ENCODE measurements around the gene TAF6. TPM values are rescaled to one million over a fixed set of nuclear protein-coding genes. Genes with fewer than 3 reads are reported as not detected.

The TAF6 gene
- total and polyA plus RNA-seq, 2 of the 4 experiments (the other 2 are of a cell fraction), result 11.3 to 55.3 TPM

- no peak overlapping the region for H3K18ac ChIP-seq (ENCODE audit: low read depth, low read length)
- 100% methylated on average over 2 of the region's 7 CpGs; no CpG with 5 or more reads in 1 of the 2 experiments for WGBS, 2 experiments (ENCODE audit: extremely low coverage in 2 of 2, insufficient read length in 1 of 2)
- dilution Hi-C loops (cut with HindIII; ENCODE audit: low sequenced_read_pairs, unreplicated experiment) (no loop called here), intact Hi-C loops (cut with micrococcal nuclease) (no loop called here), in situ Hi-C loops (cut with MboI; ENCODE audit: low sequenced_read_pairs) (no loop called here)
- no peak for ATAC-seq (ENCODE audit: low read depth)
- TF ChIP-seq BHLHE40 (IDR thresholded peaks at IDR 0.05; ENCODE audit: low read depth, low read length), result no peak
- no peak for TF ChIP-seq SMC3 (IDR thresholded peaks at IDR 0.05; ENCODE audit: low read depth, low read length)
- TF ChIP-seq MAZ (IDR thresholded peaks at IDR 0.05; ENCODE audit: borderline replicate concordance, low read depth, low read length), result no peak
- TF ChIP-seq CTCF (conservative IDR thresholded peaks at IDR 0.05; ENCODE audit: low read depth, low read length), result no peak
- TF ChIP-seq MXI1 (IDR thresholded peaks at IDR 0.05; ENCODE audit: borderline replicate concordance, low read depth, low read length), result no peak
- TF ChIP-seq USF2 (IDR thresholded peaks at IDR 0.05; ENCODE audit: low read depth, low read length), result no peak
- TF ChIP-seq CEBPB (IDR thresholded peaks at IDR 0.05; ENCODE audit: low read depth, low read length), result no peak
- no peak for TF ChIP-seq MAFK (IDR thresholded peaks at IDR 0.05; ENCODE audit: low read depth, low read length)
- no peak for TF ChIP-seq CHD1 (IDR thresholded peaks at IDR 0.05; ENCODE audit: low read depth, low read length)
- TF ChIP-seq ELK1 (IDR thresholded peaks at IDR 0.05; ENCODE audit: borderline replicate concordance, low read depth, low read length), result no peak
- no peak for TF ChIP-seq NFE2L2 (IDR thresholded peaks at IDR 0.05; ENCODE audit: low read depth, low read length)
- no peak for TF ChIP-seq FOS (IDR thresholded peaks at IDR 0.05; ENCODE audit: low read depth, low read length)
- no peak for TF ChIP-seq RCOR1 (IDR thresholded peaks at IDR 0.05; ENCODE audit: insufficient replicate concordance, low read length)
- no peak for TF ChIP-seq POLR2A (IDR thresholded peaks at IDR 0.05; ENCODE audit: low read depth, low read length)
- no peak for TF ChIP-seq RFX5 (IDR thresholded peaks at IDR 0.05; ENCODE audit: low read depth, low read length)
- no peak for TF ChIP-seq RAD21 (IDR thresholded peaks at IDR 0.05; ENCODE audit: low read length)
- no peak overlapping the region for H3K4me3 ChIP-seq (ENCODE audit: insufficient read depth, low read depth, low read length)
- H3K4me2 ChIP-seq (ENCODE audit: low read depth, low read length), result no peak overlapping the region
- no peaks in the 10 kb centered on the region for H3K4me1 ChIP-seq (ENCODE audit: control insufficient read depth, insufficient read depth, low read length)
- ChIA-PET POLR2A (ENCODE audit: unreplicated experiment) (interaction anchor here (0.6 kb wide), 1 partner anchor 21 kb away, joined by 8 read pairs; no protein-coding TSS in a partner anchor), CTCF (interaction anchor here (0.5 kb wide), 1 partner anchor 20 kb away, joined by 3 read pairs; no protein-coding TSS in a partner anchor)
- H2BK20ac ChIP-seq (ENCODE audit: low read depth, low read length), result no peak overlapping the region
- H3K27ac ChIP-seq (ENCODE audit: insufficient read depth, low read length), result no peak overlapping the region
- H3K4ac ChIP-seq (ENCODE audit: low read depth, low read length), result no peak overlapping the region
- no peak overlapping the region for H2BK5ac ChIP-seq (ENCODE audit: low read depth, low read length, poor library complexity, severe bottlenecking)
- H3K27me3 ChIP-seq (ENCODE audit: control insufficient read depth, insufficient read depth, low read length), result no peaks in the 10 kb centered on the region
- H2BK120ac ChIP-seq (ENCODE audit: low read depth, low read length), result no peak overlapping the region
- H3K14ac ChIP-seq (replicated peaks; ENCODE audit: low read depth, low read length), result no peak overlapping the region
- no peak overlapping the region for H4K5ac ChIP-seq (ENCODE audit: low read depth, low read length)
- no TSS peak for BruUV-seq (replicated peaks)
- no peak overlapping the region for H2AK5ac ChIP-seq (ENCODE audit: low read depth, low read length)
- H3K9me1 ChIP-seq (ENCODE audit: insufficient read depth, low read length), result no peaks in the 10 kb centered on the region
- DNase-seq, result no peak
- no peak overlapping the region for H2AK9ac ChIP-seq (replicated peaks; ENCODE audit: low read depth, low read length, poor library complexity)
- H3K36me3 ChIP-seq (ENCODE audit: control insufficient read depth, insufficient read depth, low read length), result peaks cover 63% of the 10 kb centered on the region
- no peak overlapping the region for H4K91ac ChIP-seq (ENCODE audit: insufficient read depth, low read depth, low read length)
- no peaks in the 10 kb centered on the region; the same call in 1 of the 2 replicates for H4K20me1 ChIP-seq (ENCODE audit: insufficient read depth, low read length)
- H3K23ac ChIP-seq (ENCODE audit: low read depth, low read length), result no peak overlapping the region
- H3K79me1 ChIP-seq (ENCODE audit: low read depth in 1 of 2, low read length in 2 of 2), result peaks cover 0 to 17% of the 10 kb centered on the region in 2 experiments; a peak in 1 of 4 replicates
- no peak overlapping the region for H2AFZ ChIP-seq (replicated peaks; ENCODE audit: low read length, poor library complexity)
- H3K56ac ChIP-seq (ENCODE audit: extremely low read depth, insufficient read depth, low read length), result no peak overlapping the region
- no peaks in the 10 kb centered on the region for H3K9me3 ChIP-seq (ENCODE audit: control insufficient read depth, insufficient read depth, low read length)
- H4K8ac ChIP-seq (ENCODE audit: low read depth in 2 of 2, low read length in 2 of 2), result no peak overlapping the region
- no peak overlapping the region for H2BK15ac ChIP-seq (ENCODE audit: low read depth, low read length)
- H3K9ac ChIP-seq (ENCODE audit: low read depth, low read length), result no peak overlapping the region
These were observed 8.0 kb downstream of the TAF6 start for GRCh38 chr7:100111156-100111555.
